NCI-H2227 (cell line): ENCODE measurements around the gene ABHD16A.
A peak's percentile ranks its signal among the peaks of the same experiment; 100 is the strongest.

ENCODE experiments used
- DNase-seq: peaks from one replicate; lab custom pipeline; 2025; ENCODE audit not compliant: unreplicated experiment; lab: John Stamatoyannopoulos, UW

Gene ABHD16A

GRCh38 chr6:31702819-31703716, at the start of gene ABHD16A:
Gene ABHD16A (minus strand): TSS chr6:31703324. CDS start chr6:31703281, 43 bp downstream.
- peak; percentile 98 for DNase-seq

- no peak for DNase-seq
These were observed 49.7 kb upstream of the ABHD16A start for GRCh38 chr6:31752739-31753319.

GRCh38 chr6:31750411-31751022, 47.4 kb upstream of the ABHD16A start:
- DNase-seq, result no peak

- DNase-seq, result no peak
These were observed 46.3 kb upstream of the ABHD16A start for GRCh38 chr6:31749301-31750036.

GRCh38 chr6:31744422-31744821, 41.3 kb upstream of the ABHD16A start:
- no peak for DNase-seq

- DNase-seq, result no peak
These were observed 39.8 kb upstream of the ABHD16A start for GRCh38 chr6:31742894-31743293.

- DNase-seq, result no peak
These were observed 38.7 kb upstream of the ABHD16A start for GRCh38 chr6:31741815-31742214.

- no peak for DNase-seq
These were observed 37.5 kb upstream of the ABHD16A start for GRCh38 chr6:31740397-31741223.

GRCh38 chr6:31739639-31740396, 36.7 kb upstream of the ABHD16A start, which contains the start of gene MSH5:
Gene MSH5 (plus strand): TSS chr6:31740005. CDS start chr6:31740467, 462 bp downstream.
- DNase-seq, result peak; percentile 100

- DNase-seq, result peak; percentile 58
These were observed 35.2 kb upstream of the ABHD16A start for GRCh38 chr6:31737991-31738979.

GRCh38 chr6:31737315-31737990, 34.3 kb upstream of the ABHD16A start:
- DNase-seq, result peak; percentile 71

GRCh38 chr6:31736768-31737314, 33.7 kb upstream of the ABHD16A start:
- DNase-seq, result no peak

- DNase-seq, result peak; percentile 86
These were observed 33.1 kb upstream of the ABHD16A start, which contains the start of gene CLIC1 for GRCh38 chr6:31736021-31736767. Gene CLIC1 (minus strand): TSS chr6:31736530. CDS start chr6:31736300, 230 bp downstream.

- DNase-seq, result peak; percentile 57
These were observed 31.8 kb upstream of the ABHD16A start for GRCh38 chr6:31734821-31735406.

- no peak for DNase-seq
These were observed 31.2 kb upstream of the ABHD16A start for GRCh38 chr6:31734247-31734820.

GRCh38 chr6:31733734-31734133, 30.6 kb upstream of the ABHD16A start:
- no peak for DNase-seq
